MM.1S (cell line): ENCODE measurements around the gene GNB1.

Experiments used
- EZH2phosphoT487 ChIP-seq: fragments of 300-600 bp; sonication (generic); IDR thresholded peaks from 2 replicates; pipeline ENCODE4 v1.6.1; 2018; ENCODE audit warnings: antibody characterized with exemption, low read length
- TF ChIP-seq, protein P1 (sequence below): fragments of 300-600 bp; sonication (generic); IDR thresholded peaks from 2 replicates; pipeline ENCODE4 v1.5.1; 2016; ENCODE audit warnings: antibody characterized with exemption, low read length, mixed read lengths

DNA sequence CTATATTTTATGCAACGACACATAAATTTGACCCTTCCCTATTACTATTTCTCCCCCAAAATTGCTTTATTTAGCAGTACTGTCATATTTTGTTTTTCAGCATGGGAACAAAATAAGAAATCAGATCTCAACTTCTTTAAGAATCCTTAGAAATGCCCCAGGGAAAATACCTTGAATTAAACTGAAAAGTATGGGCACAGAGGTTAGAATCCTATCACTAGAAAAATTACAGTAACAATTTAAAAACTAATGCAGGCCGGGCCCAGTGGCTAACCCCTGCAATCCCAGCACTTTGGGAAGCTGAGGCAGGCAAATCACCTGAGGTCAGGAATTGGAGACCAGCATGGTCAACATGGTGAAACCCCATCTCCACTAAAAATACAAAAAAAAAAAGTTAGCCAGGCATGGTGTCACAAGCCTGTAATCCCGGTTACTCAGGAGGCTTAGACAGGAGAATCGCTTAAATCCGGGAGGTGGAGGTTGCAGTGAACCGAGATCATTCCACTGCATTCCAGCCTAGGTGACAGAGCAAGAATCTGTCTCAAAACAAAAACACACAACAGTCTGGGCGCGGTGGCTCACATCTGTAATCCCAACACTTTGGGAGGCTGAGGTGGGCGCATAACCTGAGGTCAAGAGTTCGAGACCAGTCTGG, 51.4 kb downstream of the GNB1 start:
- TF ChIP-seq, protein P1, sequence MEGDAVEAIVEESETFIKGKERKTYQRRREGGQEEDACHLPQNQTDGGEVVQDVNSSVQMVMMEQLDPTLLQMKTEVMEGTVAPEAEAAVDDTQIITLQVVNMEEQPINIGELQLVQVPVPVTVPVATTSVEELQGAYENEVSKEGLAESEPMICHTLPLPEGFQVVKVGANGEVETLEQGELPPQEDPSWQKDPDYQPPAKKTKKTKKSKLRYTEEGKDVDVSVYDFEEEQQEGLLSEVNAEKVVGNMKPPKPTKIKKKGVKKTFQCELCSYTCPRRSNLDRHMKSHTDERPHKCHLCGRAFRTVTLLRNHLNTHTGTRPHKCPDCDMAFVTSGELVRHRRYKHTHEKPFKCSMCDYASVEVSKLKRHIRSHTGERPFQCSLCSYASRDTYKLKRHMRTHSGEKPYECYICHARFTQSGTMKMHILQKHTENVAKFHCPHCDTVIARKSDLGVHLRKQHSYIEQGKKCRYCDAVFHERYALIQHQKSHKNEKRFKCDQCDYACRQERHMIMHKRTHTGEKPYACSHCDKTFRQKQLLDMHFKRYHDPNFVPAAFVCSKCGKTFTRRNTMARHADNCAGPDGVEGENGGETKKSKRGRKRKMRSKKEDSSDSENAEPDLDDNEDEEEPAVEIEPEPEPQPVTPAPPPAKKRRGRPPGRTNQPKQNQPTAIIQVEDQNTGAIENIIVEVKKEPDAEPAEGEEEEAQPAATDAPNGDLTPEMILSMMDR, result no peak
- no peak for TF ChIP-seq EZH2phosphoT487
